ENCODE results near the gene CNTN4.
A peak's percentile ranks its signal among the peaks of the same experiment; 100 is the strongest.

The CNTN4 gene

DNA sequence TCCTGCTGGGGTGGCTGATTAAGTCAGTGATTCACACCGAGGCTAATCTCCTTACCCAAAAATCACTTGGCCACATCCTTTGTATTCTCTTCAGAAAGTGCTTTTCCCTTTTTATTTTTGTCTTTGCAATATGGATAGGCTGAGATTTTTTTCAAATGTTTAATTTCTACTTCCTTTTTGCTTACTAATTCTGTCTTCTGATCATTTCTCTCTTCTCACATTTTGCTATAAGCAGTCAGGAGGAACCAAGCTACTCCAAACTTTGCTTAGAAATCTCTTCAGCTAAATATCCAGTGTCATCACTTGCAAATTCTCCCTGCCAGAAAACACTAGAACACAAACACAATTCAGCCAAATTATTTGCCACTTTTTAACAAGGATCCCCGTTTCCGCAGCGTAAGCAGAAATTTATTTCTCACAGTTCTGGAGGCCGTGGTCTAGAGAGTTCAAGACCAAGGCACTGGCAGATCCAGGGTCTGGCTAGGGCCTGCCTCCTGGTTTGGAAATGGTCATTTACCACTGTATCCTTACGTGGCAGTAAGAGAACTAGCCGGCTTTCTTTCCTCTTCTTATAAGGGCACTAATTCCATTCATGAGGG, 906.6 kb downstream of the CNTN4 start:
- no peak for DNase-seq

DNA sequence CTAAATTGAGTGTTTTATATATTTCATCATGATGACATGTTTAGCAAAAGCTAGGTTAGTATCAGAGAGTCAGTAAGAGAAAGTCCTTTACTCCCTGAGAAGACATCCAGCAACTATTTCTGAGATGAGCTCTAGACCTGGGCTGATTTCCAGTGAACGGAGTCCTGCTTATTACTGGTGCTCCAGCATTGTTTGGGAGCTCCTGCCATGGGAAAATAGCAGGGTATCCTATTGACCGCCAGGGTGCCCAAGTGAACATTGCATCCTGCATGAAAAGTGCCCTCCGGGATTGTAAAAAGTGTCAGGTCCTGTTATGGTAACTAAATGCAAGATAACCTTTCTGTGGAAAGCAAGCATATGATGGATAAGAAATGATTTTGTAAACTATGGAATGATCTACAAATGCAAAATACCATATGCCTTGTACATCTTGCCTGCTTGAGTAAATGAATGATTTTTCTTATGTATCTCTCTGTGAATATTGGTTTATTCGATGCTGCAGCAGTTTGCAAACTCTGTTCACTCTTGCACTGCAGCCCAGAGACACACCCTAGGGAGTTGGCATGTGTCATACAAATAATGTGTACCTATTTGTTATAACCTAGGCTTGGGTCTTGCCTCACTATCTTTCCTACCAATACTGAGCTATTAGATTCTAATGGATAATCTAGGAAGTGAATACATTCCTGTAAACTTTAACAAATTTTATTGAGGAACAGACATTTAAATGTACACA, 914.8 kb downstream of the CNTN4 start:
- DNase-seq = no peak

DNA sequence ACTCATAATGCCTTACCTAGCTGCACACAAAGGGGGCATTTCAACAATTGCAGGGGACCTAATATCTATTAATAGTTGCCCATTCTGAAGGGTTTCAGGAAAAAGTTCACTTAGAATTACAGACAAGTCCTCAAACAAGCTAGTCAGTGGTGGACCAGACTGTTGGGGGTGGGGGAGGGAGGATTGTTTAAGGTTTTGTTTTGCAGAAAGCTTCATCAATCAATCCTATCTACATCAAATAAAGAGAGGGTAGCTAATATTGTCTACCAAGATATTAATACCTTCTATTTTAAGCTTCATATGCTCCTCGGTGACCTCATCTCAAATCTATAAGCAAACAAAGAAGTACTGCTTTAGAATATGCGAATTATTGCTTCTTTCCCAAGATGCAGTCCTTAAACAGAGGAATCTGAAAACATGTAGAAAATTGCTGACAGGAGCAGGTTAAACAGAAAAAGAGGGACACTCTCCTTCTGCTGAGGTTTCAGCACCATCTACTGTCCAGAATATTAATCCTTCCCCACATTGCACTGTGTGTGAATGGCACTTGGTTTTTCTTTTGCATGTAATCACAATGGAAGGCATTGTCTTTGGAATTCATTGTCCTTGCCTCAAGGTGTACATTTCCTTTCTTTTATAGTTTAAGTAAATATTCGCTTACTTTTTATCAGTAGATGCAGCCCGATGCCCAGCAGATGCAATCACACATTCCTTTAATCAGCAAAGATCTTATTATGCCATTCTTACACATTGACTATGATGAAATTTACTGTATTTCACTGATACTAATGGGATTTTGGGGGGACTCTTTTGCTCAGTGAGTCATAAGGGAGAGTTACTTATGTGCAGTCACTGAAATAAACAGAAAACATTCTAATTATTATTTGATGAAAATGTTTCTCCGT, 916.8 kb downstream of the CNTN4 start:
- DNase-seq = peak; percentile 6

DNA sequence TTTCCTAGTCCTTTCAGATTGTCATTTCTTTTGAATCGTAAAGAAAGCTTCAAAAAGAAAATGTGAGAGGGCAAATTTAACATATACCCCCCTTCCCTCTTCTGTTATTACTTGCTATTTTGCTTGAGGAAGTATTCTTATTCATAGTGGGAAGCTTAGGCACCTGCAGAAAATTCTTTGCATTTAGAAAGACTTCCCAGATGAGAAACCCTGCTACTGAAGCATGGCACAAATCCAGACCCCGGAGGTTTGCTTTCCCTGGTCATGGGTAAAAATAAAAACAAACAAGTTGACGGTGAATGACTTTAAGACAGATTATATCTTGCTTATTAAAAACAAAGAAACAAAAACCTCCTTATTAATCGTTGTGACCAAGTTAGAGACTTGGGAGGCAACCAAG, 917.6 kb downstream of the CNTN4 start:
- no peak for DNase-seq

DNA sequence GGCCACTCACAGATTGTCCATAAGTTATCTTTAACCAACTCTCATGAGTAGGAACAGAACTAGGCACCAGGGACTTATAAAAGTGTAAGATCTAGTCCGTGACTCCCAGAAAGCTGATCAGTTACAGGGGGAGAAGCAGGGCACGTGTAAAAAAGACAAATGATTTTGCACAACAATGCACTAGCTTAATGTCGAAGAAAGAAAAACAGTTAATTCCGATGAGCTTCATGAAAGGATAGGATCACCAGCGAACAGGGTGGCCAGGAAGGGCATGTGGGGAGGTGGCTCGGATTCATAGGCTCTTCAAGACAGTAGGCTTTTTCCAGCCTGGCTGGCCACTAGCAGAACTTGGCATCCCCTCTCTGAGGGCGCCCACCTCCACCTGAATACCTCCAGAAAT, 921.5 kb downstream of the CNTN4 start:
- no peak for DNase-seq

DNA sequence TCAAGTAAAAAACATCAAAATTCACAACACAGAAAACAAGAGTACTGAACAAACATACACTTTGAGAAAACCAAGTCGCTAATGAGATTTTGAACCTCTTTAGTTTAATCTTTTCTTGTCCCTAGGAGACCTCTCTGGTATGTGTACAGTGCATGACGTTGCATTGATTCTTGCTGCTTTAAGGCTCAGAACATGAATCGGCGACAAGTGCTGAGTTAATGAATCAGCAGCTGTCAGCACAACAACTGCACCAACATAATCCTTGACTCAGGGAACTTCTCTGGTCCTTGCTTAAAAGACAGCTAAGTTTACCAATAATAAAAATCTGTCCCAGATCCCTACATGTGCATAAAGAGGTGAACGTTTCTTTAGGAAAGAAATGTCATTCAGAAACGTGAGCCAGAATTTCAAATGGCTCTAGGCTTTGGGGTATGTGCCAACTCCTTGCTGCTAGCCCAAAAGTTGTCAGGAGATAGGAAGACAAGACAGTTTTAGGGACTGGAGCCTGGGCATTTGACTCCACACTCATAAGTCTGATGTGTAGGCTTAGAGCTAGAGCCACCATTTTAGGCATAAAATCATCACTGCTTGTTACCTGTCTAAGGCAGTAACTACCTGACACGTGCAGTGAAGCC, 924.6 kb downstream of the CNTN4 start:
- DNase-seq = no peak

DNA sequence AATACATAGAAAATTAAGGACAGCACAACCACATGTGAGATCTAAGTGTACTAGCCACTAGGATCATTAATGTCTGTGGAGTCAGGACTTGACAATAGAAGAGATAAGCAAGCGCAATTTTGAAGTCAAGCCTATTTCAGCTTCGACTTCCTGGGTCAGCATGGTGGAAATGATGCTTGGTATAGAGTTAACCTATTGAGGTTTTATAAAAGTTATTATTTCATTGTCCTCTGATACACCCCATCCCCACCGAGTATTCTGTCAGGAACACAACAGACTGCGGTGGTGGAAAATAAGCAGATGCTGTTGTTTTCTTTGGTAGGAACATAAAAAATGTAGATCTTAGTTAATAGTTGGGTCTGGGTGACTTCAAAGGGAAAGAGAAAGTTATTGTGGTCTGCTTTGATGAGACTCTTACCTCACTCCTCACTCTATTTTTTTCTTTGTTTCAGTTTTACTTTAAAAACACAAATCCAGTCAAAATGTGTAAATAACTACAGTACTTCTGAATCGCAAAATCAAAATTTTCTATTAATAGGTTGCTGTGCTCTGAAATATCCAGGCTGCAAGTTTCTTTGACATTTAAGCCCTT, 929.4 kb downstream of the CNTN4 start:
- DNase-seq = peak; percentile 7

DNA sequence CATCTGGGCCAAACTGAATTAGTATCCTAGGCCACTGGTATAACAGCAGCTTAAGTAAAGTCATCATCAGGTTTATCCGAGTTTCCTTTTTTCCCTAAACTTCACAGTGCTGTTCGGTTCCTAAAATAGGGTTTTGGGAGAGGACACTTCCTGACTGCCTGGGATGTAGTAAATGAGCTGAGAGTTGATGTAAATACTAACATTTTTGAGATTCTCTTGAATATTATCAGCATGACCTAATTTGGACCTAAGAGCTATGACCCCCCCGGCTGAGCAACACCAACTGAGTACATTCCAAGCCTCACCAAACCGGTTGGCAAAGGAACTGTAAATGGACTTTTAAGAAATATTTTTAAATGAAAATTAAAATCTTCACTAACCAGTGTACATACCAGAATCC, 932.7 kb downstream of the CNTN4 start:
- no peak for DNase-seq

DNA sequence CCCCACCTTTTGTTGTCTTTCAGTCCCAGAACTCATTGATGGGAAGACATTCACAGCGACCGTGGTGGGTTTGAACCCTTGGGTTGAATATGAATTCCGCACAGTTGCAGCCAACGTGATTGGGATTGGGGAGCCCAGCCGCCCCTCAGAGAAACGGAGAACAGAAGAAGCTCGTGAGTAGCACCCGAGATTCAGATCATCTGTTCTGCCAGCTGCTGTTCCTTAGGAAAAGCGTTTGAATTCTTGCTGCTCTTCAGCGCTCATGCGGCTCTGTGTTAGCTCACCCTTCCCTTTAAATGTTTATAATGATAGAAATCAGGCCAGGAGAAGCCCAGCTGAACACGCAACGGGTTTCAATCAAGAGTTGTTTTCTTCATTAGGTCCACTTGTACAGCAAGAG, 938.5 kb downstream of the CNTN4 start:
- no peak for DNase-seq

DNA sequence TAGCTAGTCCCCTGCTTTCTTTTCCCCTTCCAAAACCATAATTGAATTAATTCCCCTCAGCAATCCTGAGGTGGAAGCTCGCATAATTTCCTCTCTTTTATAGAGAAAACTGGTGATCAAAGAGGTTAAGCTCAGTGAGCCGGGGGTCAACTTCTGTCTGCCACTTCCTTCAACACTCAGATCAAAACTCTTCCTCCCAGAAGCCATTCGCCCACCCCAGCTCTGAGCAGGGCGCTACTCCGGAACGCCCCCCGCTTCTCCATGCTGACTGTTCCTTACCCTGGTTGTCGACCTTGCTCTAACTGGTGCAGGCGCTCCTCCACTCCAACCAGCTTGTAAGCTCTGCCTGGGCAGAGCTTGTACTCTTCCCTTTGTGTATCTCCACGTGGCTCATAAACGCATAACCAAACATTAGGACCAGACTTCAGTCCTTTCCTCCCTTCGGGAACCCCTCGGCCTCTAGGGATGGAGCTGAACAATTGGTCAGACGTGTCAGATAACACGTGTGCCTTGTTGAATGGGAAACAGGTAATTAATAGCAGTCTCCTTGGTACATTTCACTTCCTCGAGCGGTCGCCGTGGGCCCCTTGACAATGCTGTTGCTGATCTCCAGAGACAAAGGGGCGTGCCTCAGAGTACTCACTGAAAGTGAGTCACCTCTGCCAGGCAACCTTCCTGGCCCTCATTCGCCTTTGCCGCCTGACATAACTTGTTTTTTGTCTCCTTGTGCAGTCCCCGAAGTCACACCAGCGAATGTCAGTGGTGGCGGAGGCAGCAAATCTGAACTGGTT, 939.7 kb downstream of the CNTN4 start:
- no peak for DNase-seq

DNA sequence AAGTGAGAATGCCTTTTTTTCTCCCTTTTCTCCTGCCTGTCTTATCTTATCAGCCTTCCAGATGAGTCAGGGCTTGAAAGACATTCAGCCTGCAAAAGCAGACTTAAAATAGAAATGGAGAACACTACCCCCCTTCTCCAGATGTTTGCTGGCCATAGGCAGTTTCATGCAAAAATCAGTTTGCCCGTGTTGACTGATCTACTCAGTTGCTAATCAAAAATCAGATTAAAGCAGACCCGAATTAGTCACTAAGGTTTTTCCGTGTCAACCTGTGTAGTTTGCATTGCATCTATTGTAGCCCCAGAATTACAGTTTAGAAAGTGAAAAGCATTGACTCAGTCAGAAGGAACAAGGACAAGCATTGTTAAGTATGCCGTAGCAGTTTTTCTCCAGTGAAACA, 955.3 kb downstream of the CNTN4 start:
- DNase-seq = no peak

DNA sequence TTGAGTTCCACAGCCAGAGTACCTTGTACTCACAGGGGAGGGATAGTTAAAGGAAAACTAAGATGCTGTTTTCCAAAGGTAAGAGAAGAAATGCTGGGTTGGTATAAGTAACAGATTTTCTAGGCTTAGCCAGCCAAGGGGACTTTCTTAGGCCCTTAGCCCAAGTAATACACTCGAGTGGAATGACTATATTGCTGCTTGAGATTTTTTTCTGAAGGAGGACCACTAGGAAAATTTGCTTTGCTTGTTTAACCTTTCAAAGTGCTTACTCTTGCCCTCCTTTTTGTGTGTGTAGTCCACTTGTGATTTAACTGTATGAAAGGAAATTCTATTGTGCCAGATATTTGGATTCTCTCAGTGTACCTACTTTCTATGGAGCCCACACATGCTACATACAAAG, 961.0 kb downstream of the CNTN4 start:
- DNase-seq = no peak

DNA sequence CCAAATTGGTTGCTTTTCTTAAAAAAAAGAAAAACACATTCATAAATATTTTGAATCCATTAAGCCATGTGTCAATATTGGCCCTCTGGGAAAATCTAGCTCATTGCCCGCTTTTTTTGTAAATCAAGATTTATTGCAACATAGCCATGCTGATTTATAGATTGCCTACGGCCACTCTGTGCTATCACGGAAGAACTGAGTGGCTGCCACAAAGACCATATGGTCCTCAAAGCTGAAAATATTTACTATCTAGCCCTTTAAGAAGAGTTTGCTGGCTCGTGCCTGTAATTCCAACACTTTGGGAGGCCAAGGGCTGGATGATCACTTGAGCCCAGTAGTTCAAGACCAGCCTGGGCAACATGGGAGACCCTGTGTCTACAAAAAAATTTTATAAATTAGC, 965.6 kb downstream of the CNTN4 start:
- no peak for DNase-seq

DNA sequence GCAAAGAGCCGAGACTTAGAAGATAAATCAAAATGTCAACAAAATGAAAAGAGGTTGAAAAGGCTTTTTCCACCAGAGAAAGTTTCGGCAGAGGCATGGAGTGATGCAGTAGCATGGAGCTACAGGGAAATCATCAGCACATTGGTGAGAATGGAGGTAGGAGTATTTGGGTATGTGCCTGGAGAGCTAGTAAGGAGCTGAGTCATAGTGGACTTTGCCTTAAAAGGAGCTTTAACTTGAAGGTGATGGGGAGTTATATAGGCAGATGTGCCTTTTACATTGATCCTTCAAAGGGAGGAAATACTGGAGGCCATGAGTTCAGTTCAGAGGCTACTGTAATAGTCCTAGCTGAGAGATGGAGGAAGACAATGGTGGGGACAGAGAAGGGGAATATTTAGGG, 967.2 kb downstream of the CNTN4 start:
- no peak for DNase-seq

DNA sequence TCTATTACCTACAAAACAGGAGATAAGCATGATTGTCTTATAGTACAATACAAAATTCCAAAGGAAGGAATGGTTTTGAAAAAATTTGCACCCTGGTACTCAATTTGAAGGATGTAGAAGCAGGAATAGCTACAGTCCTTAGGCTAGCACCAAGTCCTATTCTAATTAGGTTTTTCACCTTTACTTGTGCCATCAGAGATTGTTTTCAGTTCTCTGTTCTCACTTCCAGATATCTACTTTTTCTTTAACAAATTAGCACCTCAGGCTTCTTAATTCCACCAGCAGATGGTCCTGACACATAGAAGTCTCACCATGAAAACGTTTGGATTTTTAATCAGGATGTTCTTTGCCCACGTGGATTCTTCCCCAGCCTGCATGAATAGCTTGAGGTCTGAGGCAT, 967.7 kb downstream of the CNTN4 start:
- DNase-seq = no peak

DNA sequence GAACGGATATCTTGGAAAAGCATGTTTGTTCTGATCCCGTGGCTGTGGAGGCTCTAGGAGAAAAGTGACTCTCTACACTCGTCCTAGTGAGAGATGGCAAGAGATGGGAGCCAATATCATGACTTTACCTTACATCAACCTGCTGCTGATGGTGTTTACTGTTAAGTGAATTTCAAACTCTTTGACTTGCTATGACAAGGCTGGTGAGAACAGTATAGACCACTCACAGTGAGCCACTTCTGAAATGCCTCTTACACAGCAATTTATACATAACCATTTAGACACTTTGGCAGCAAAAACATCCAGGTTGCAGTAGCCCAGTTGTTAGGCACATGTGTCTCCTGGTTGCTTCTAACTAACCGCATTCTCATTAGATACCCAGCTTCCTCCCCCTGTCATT, 968.2 kb downstream of the CNTN4 start:
- no peak for DNase-seq

DNA sequence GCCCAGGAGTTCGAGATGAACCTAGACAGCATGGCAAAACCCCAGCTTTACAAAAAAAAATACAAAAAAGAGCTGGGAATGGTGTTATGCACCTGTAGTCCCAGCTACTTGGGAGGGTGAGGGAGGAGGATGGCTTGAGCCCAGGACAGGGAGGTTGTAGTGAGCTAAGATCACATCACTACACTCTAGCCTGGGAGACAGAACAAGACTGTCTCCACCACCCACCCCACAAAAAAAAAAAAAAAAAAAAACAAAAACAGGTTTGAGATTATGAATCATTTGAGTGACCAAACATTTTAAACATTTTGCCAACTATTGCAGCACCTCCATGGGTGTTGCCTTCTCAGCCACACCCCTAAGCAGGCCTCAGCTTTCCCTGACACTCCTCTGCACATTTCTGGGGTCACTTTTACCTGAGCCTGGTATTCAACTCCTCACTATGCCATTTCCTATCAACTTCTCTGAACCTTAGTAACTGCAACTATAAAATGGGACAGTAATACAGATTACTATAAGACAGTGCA, 969.8 kb downstream of the CNTN4 start:
- no peak for DNase-seq

DNA sequence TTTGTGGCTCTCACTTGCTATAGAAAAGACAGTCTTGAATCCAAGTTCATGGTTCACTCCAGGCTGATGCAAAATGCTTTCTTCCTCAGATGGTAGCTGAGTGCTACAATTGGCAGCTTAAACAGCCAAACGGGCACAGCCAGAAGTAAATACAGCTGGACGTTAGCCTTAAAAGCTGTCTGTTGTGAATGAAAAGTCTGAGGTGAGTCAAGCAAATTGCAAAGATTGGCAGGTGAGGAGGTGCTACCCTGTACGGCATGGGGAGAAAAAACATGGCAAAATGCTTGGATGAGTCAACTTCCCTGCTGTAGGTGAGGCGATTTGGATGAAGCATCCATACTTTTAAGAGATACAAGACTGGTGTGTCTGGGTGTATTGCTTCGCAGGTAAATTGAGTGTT, 971.1 kb downstream of the CNTN4 start:
- DNase-seq = no peak

DNA sequence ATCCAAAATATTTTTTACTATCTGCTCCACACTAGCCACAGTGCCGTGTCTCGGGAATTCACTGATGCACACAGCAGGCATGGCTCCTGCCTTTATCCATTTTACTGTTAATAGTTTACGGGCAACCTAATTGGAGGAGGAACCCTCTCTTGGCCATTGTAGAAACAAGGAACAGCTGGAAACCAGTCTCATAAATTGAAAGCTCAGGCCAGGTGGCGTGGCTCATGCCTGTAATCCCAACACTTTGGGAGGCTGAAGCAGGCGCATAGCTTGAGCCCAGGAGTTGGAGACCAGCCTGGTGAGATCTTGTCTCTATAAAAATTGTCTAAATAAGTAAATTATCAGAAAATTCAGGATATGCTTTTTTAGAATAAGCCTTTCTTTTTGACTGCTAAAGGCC, 972.5 kb downstream of the CNTN4 start:
- DNase-seq = no peak

DNA sequence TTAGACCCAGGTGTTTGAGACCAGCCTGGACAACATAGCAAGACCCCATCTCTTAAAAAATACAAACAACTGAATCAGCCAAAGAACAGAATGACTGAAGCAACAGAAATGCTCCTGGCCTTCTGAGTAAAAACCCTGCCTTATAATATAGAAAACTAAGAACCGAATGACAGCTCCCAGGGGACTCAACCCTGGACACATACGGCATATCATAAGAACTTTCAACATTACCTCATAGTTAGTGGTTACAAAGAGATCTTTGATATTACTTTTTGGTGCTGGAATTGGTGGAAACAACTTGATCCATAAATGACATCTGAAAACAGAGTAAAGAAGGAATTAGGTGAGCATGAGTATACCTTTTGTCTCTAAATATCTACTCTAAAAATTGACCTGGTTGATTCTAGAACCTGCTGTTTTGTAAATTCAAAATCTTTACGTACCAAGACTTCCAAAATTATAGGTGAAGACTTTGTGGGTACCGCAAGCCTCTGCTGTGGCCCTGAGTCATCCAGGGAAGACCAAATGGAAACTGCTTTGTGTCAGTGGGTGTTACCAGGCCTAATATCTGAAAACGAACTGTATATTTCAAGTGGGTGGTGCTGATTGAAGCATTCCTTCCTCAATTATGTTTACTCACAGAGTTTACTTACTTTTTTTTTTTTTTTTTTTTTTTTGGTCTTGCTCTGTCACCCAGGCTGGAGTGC, 976.0 kb downstream of the CNTN4 start:
- DNase-seq = no peak

DNA sequence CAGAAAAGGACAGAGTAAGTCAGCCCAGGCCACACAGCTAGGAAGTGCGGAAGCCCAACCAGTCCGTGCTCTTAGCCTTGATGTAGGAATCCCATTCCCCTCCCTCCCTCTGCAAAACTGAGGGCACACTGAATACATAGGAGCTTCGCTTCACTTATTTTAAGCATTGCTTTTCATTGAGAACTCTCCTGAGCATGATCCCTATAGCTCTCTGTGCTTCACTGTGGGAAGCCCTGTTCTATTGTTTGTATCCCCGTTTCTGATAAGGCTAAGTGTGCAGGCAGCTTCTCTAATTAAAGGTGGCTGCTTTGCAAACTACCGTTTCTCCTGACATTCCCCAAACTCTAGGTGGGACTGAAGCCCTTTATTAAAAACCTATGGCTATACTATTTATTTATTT, 981.6 kb downstream of the CNTN4 start:
- no peak for DNase-seq
